Caco-2 (cell line): ENCODE results near the gene E2F6. TPM values are rescaled to one million over a fixed set of nuclear protein-coding genes. Genes with fewer than 3 reads are reported as not detected.

Experiments used
- BruUV-seq: library from RNA; stranded (reverse); fragments of 400-500 nt; replicated peaks from 2 replicates; lab custom pipeline; 2021; lab: Mats Ljungman, UMichigan
- CTCF ChIA-PET: fragments of 300-600 bp; sonication (Branson Sonifier 250); formaldehyde crosslinking; loops from one replicate; lab custom pipeline; 2022; ENCODE audit warnings: antibody characterized with exemption; lab: Charles Lee
- POLR2A ChIA-PET: fragments of 300-600 bp; sonication (Branson Sonifier 250); formaldehyde crosslinking; loops from one replicate; lab custom pipeline; 2022; ENCODE audit warnings: antibody characterized with exemption; lab: Charles Lee
- DNase-seq, 2 experiments: peaks; one replicate each; pipeline versions ENCODE4 v3.0.0 to v3.0.0-alpha.2; 2020 to 2022
- H3K27me3 ChIP-seq: replicated peaks from 2 replicates; pipeline ENCODE4 v1.6.0; 2011; ENCODE audit warnings: low read length; ENCODE audit not compliant: control insufficient read depth, insufficient read depth
- H3K36me3 ChIP-seq: 2 replicates; pipeline ENCODE4 v1.5.1; 2011; ENCODE audit warnings: low read length; ENCODE audit not compliant: control insufficient read depth, insufficient read depth
- H3K4me1 ChIP-seq: fragments of 250-450 bp; sonication (Bioruptor Pico); 2 replicates; pipeline ENCODE4 v1.5.1; 2020; ENCODE audit warnings: mild to moderate bottlenecking
- H3K4me3 ChIP-seq: 2 replicates; pipeline ENCODE4 v1.5.1; 2011; ENCODE audit warnings: low read depth, mild to moderate bottlenecking, control low read depth, low read length
- H3K9me3 ChIP-seq: fragments of 250-450 bp; sonication (Bioruptor Pico); 2 replicates; pipeline ENCODE4 v1.5.1; 2020; ENCODE audit warnings: mild to moderate bottlenecking, moderate library complexity
- H3K27ac Mint-ChIP-seq: one replicate; pipeline ENCODE4 v1.8.0; 2022; ENCODE audit warnings: mixed read lengths; ENCODE audit not compliant: unreplicated experiment
- H3K27me3 Mint-ChIP-seq: one replicate; pipeline ENCODE4 v1.8.0; 2022; ENCODE audit warnings: mixed read lengths; ENCODE audit not compliant: insufficient read depth, unreplicated experiment
- H3K36me3 Mint-ChIP-seq: one replicate; pipeline ENCODE4 v1.8.0; 2022; ENCODE audit warnings: mild to moderate bottlenecking, mixed read lengths; ENCODE audit not compliant: insufficient read depth, unreplicated experiment
- H3K4me1 Mint-ChIP-seq: one replicate; pipeline ENCODE4 v1.8.0; 2022; ENCODE audit warnings: low read depth, mixed read lengths; ENCODE audit not compliant: unreplicated experiment
- H3K4me3 Mint-ChIP-seq: one replicate; pipeline ENCODE4 v1.8.0; 2022; ENCODE audit warnings: mild to moderate bottlenecking, moderate library complexity, mixed read lengths; ENCODE audit not compliant: unreplicated experiment
- H3K9me3 Mint-ChIP-seq: one replicate; pipeline ENCODE4 v1.8.0; 2022; ENCODE audit warnings: mixed read lengths; ENCODE audit not compliant: unreplicated experiment
- CTCF ChIP-seq, 2 experiments: fragments of 200-600 bp in 1 of 2; IDR thresholded peaks; 1 replicate in 1 of 2; 2 replicates in 1 of 2; pipeline versions ENCODE4 v1.5.1 to v1.8.0; 2011 to 2022; ENCODE audit warnings: antibody characterized with exemption in 1 of 2, control low read depth in 1 of 2, inconsistent platforms in 1 of 2, low read depth in 1 of 2, low read length in 1 of 2, mild to moderate bottlenecking in 1 of 2, moderate library complexity in 1 of 2; ENCODE audit not compliant: insufficient read depth in 1 of 2, severe bottlenecking in 1 of 2, unreplicated experiment in 1 of 2
- intact Hi-C: fragments of 100-400 bp; cut with micrococcal nuclease; formaldehyde crosslinking; loops from one replicate; pipeline ENCODE4 v1.10.0; 2022; ENCODE audit not compliant: unreplicated experiment
- total RNA-seq: library from RNA; stranded (reverse); gene quantifications from 2 replicates; pipeline ENCODE4 v1.2.3, GENCODE V29; 2022

The E2F6 gene
- total RNA-seq, 1 experiment from 2014 or later = 44.5 TPM

GRCh38 chr2:11458753-11459152 is 7.2 kb downstream of the E2F6 start:
- Mint-ChIP-seq H3K27me3 (no peaks in the 10 kb centered on the region), H3K27ac (no peak overlapping the region), H3K36me3 (peaks cover 44% of the 10 kb centered on the region), H3K4me3 (no peak overlapping the region), H3K9me3 (no peaks in the 10 kb centered on the region), H3K4me1 (peaks cover 9% of the 10 kb centered on the region)
- no peak overlapping the region for H3K4me3 ChIP-seq
- TF ChIP-seq CTCF (IDR thresholded peaks at IDR 0.05; ENCODE audit: insufficient read depth in 1 of 2, low read depth in 1 of 2, low read length in 1 of 2, severe bottlenecking in 1 of 2, unreplicated experiment in 1 of 2) = no peak
- no peaks in the 10 kb centered on the region for H3K27me3 ChIP-seq
- no peak for DNase-seq
- intact Hi-C loops = no loop called here
- no peaks in the 10 kb centered on the region for H3K4me1 ChIP-seq
- peaks cover 3% of the 10 kb centered on the region; the same call in 1 of the 2 replicates for H3K36me3 ChIP-seq
- ChIA-PET CTCF (no interaction called here), POLR2A (interaction anchor here (0.6 kb wide), 1 partner anchor 211 kb away, joined by 3 read pairs; no protein-coding TSS in a partner anchor)
- no peaks in the 10 kb centered on the region for H3K9me3 ChIP-seq
- no TSS peak for BruUV-seq

GRCh38 chr2:11457935-11458334 is 8.0 kb downstream of the E2F6 start:
- CTCF ChIA-PET = interaction anchor here (0.6 kb wide), 1 partner anchor 327 kb away, joined by 3 read pairs; no protein-coding TSS in a partner anchor
- no peak overlapping the region for H3K4me3 Mint-ChIP-seq

GRCh38 chr2:11456251-11456650 is 9.7 kb downstream of the E2F6 start:
- no peak overlapping the region for H3K4me3 Mint-ChIP-seq
- no peaks in the 10 kb centered on the region for H3K27me3 ChIP-seq
- no peak overlapping the region for H3K4me3 ChIP-seq
- ChIA-PET POLR2A (no interaction called here), CTCF (no interaction called here)
- H3K27ac Mint-ChIP-seq = no peak overlapping the region
- no peak for DNase-seq
- no TSS peak for BruUV-seq
- no peaks in the 10 kb centered on the region for H3K4me1 ChIP-seq
- H3K36me3 Mint-ChIP-seq = peaks cover 50% of the 10 kb centered on the region
- no peak for TF ChIP-seq CTCF (IDR thresholded peaks at IDR 0.05; ENCODE audit: insufficient read depth in 1 of 2, low read depth in 1 of 2, low read length in 1 of 2, severe bottlenecking in 1 of 2, unreplicated experiment in 1 of 2)
- peaks cover 2% of the 10 kb centered on the region for H3K36me3 ChIP-seq
- H3K27me3 Mint-ChIP-seq = no peaks in the 10 kb centered on the region
- H3K9me3 ChIP-seq = no peaks in the 10 kb centered on the region
- intact Hi-C loops = no loop called here
- no peaks in the 10 kb centered on the region for H3K9me3 Mint-ChIP-seq
- H3K4me1 Mint-ChIP-seq = peaks cover 7% of the 10 kb centered on the region

More at GRCh38 chr2:11457935-11458334, 8.0 kb downstream of the E2F6 start:
- Mint-ChIP-seq H3K27me3 (no peaks in the 10 kb centered on the region), H3K4me1 (peaks cover 7% of the 10 kb centered on the region), H3K27ac (no peak overlapping the region), H3K9me3 (no peaks in the 10 kb centered on the region), H3K36me3 (peaks cover 45% of the 10 kb centered on the region)
- peaks cover 2% of the 10 kb centered on the region; the same call in 1 of the 2 replicates for H3K36me3 ChIP-seq
- TF ChIP-seq CTCF (IDR thresholded peaks at IDR 0.05; ENCODE audit: insufficient read depth in 1 of 2, low read depth in 1 of 2, low read length in 1 of 2, severe bottlenecking in 1 of 2, unreplicated experiment in 1 of 2) = no peak
- H3K4me3 ChIP-seq = no peak overlapping the region
- BruUV-seq = no TSS peak
- no peaks in the 10 kb centered on the region for H3K27me3 ChIP-seq
- H3K4me1 ChIP-seq = no peaks in the 10 kb centered on the region
- POLR2A ChIA-PET = no interaction called here
- no peak for DNase-seq
- no peaks in the 10 kb centered on the region for H3K9me3 ChIP-seq
- intact Hi-C loops = no loop called here
